GM18519 (cell line): ENCODE results near the gene HDAC5.
"Not testable (repeated sequence)": the region's sequence is repeated elsewhere in the genome, so short reads cannot be mapped to it uniquely, and the experiment has no call there.

Experiments
- ATAC-seq: cut with Tn5 transposase; IDR thresholded peaks from one replicate; pipeline ENCODE4 v1.9.1; 2021; ENCODE audit warnings: mild to moderate bottlenecking, moderate library complexity; ENCODE audit not compliant: unreplicated experiment, low FRiP score

The HDAC5 gene

DNA sequence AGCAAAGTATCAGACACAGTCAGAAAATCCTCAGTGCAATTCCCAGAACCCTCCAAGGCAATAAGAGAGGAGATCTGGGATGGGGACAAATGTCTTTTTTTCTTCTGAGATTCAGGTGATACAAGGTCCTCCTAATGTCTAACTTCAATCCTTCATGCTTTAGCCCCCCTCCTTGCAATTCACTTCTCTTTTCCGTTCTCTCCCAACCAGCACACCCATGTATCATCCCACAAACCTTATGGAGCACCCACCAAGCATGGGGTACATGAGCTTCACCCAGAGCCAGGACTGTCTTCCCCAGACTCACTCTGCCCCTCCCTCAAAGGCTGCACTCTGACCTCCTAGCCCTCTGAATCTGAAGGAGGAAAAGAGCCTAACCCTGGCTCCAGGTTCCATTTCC is 10.1 kb downstream of the HDAC5 start:
- no peak for ATAC-seq

DNA sequence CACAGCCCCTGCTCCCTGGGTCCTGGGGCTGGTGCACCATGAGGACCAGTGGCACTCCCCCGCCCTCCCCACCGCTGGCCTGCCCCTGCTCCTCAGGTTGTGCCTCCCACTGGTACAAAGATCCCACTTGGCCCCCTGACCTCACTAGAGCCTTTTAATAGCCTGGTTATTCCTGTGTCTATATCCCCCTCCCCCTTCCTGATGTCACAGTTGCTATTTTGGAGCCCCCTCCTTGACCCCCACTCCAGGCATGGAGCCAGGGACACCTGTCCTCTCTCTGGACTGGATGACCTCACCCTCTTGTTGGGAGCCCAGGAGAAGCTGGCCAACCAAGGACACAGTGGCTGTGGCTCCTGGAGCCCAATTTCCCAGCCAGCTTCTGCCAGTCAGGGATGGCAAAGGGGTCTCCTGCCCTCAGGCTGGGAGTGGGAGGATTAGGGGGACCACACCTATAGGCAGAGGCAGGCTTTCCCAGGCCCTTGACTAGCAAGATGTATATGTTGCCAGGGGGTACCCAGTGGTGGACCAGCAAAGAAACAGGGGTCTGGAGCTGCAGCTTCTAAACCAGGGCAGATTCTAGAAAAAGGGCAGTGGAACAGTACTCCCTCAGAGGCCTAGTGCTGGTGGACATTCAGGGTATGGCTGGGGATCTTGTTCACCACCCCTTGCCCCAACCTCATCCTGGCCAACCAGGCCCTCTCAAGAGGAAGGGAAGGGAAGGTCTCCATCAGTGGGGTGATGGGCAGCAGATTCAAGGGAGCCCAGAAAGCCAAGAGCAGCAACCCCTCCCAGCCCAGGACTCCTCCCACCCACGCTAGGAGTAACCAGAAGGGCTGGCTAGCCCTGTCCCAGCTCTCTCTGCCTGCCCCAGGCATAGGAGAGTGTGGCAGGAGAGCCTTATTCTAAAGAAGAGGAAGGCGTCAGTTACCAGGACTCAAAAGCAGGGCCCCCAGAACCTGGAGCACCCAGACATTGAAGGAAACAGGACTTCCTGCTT is 10.9 kb downstream of the HDAC5 start:
- ATAC-seq: no peak

DNA sequence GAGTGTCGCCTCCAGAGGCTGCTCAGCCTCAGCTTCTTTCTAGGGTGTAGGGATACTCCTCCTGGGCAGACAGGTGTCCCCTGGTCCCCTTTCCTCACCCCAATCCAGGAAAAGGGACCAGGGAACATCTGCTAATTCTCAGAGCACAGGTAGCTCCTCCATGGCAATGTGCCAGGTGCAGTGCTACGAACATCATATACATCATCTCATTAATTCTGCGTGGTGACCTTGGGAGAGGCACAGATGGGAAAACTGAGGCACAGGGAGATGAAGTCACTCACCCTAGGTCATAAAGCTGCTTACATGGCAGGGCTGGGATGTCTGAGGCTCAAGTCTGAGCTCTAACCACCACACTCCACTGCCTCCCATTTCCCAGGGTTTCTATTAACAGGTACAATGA is 11.7 kb downstream of the HDAC5 start:
- no peak for ATAC-seq

DNA sequence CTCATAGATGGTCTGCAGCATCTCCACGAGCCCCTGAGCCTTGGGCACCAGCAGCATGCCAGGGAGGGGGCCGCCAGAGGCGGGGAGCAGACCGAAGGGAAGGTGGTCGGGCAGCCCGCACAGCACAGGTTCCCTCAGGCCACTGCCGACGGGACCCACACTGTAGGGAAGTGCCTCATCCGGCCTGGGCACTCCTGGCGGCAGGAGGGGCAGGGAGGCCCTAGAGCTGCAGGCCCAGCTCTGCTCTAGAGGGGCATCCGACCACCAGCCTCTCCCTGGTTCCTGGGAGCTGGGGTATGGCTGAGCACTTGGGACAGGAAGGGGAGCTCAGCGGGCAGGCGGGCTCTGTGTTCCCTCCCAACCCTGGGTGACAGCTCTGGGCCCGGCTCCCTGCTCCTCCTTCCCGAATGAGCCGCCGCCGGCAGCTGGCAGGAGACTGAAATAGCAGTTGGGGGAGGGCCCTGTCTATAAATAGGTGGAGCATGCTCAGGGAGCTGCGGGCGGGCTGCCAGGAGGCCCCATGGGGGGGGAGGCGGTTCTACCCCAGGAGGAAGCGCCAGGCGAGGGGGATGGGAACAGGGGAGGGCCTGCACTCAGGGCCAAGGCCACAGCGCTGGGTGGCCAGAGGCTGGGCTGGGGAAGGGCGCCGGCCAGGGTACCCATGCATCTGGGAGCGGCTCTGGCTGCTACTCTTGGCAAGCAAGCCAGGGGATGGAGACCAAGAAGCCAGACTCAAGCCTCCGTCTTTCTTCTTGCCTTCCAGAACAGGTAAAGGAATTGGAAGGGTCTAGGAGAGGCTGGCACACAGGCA is 12.4 kb downstream of the HDAC5 start:
- no peak for ATAC-seq

DNA sequence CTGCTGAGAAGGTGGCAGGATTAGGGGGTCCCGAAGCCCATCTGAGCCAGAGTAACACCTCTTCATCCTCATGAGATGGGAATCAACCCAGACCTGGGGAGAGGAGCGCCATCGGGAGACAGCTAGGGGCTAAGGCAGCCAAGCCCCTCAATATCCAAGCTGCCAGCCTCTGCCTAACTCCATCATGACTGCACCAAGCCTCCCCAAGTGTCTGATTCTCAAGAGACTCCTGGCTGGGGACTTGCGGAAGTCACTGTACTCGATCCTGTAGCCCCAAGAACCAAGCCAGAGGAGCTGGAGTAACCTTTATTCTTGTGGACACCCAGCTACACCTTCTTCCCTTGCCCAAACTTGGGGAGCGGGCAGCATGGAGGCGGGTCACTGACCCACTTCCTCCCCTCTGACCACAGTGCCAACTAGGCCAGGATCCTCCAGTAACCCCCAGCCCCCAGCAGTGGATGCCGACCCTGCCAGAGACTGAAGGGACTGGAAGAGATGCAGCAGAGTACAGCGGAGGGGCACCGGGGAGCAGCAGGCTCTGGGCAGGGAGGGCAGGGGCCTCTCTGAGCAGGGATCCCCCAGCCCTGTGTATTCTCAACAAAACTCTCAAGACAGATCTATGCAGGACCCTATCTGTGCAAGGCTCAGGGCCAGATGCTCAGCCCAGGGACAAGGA is 13.3 kb downstream of the HDAC5 start:
- ATAC-seq: no peak

DNA sequence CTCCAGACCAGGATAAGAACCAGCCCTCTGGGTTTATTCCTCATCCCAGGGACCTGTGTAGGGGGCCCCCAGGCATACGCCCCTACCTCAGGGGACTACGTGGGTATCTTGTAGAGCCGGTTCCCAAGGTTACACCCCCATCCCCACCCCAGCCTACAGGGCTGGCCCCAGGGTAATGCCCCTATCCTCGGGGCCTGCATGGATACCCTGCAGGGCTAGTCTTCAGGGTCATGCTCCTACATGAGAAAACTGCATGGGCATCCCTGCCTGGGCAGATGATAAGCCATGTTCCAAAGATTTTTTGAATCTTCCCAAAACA is 14.2 kb downstream of the HDAC5 start:
- no peak for ATAC-seq

DNA sequence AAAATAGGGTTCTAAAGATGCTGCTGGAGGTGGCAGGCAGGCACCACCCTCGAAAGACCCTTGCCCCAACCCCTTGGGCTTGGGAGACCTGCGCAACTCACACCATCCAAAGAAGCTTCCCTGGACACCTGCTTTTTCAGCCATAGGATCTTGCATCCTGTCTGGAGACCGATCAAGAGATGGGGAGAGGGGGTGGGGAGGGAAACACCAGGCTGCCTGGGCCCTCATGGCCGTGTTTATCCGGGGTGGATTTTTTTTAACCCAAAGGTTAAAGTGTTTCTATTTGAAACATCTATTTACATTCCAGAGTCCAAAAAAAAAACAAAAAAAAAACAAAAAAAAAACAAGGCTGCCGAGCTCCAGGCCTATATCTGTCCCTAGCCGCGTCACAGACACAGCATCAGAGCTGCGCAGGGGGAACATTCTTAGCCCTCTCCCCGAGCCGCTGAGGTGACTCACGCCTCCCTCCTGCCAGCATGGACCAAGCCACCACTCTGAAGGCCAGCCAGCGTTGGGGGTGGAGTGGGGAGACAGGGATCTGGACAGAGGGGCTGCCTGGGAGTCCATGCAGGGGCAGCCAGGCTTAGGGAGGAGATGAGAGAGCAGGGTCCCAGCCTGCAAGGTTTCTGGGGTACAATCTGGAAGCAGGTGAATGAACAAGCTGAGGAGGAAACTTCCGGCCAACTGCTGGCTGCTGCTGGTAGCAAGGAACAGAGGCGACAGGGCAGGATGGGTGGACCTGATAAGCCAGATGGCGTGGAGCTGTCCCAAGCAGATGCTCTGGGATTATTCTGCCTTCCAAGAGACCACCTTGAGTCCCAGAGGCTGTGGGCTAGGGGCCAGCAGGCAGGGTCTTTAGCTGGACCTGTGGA is 14.8 kb downstream of the HDAC5 start:
- ATAC-seq: no peak

DNA sequence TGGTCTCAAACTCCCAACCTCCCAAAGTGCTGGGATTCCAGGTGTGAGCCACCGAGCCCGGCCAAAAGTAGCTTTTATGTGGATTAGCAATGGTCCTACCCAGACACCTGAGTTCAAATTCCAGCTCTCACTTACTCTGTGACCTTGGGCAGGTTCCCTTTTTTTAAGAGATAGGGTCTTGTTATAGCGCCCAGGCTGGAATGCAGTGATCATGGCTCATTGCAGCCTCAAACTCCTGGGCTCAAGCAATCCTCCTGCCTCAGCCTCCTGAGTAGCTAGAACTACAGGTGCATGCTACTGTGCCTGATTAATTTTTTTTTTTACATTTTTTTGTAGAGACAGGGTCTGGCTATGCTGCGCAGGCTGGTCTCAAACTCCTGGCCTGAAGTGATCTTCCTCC is 16.6 kb downstream of the HDAC5 start:
- ATAC-seq: no peak

DNA sequence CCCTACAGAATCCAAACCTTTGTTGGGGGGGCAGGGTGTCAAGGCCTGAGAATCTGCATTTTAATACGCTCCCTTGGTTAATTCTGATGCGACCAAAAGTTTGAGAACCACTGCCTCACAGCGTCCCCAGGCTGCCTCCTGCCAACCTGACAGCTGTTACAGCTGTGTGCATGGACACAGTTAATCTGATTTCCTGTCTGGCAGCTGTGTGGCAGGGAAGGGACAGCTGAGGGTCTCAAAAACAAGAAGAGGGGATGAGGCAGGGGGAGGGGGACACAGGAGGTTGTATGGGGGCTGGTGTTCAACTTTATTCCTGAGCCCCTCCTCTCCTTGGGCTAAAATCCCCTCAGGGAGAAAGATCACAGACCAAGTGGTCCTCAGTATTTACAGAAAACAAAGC is 17.5 kb downstream of the HDAC5 start:
- ATAC-seq: no peak

DNA sequence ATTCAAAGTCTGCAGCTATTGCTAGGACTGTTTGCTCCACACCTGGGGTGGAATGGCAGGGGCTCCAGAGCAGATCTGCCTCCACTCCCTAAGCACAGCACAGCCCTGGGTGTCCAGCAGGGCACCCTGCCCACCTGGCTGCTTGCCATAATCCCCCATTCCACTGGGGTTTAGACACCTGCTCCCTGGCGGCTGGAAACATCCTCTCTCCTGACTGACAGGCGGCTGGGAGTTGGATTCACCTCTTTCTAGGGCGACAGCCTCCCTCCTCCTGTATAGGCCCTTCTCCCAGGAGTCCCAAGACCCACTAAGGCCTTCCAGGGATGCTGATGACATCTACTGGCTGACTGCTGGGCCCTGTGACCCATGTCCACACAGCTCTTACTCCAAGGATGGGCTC is 18.0 kb downstream of the HDAC5 start:
- ATAC-seq: no peak

DNA sequence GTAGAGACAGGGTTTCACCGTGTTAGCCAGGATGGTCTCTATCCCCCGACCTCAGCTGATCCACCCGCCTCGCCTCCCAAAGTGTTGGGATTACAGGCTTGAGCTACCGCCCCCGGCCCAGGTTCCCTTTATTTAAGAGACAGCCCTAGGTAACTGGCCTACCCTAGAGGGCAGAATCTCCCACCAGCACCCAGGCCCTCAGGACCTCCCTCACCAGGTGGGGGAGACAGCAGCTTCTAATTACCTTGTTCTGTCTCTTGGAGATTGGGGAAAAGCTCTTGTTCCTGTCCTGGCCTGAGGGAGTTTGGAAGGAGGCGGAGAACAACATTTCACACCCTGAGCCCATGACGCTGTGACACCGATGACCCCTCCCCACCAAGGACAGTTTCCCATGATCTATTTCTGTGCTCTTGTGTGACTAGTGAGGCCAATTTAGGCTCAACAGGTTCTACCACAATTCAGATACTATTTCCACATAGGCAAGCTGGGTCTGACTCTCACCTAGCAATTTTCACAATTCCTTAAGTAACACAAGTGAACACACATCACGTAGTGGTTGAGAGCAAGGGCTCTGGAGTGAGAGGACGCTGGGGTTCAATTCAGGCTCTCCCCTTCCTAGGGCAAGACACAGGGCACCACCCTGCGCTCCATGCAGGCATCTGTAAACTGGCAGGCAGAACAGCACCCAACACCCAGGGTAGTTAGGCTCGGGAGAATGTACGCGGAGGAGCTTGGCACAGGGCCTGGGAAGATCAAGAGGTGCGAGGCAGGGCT is 20.4 kb downstream of the HDAC5 start:
- ATAC-seq: no peak

DNA sequence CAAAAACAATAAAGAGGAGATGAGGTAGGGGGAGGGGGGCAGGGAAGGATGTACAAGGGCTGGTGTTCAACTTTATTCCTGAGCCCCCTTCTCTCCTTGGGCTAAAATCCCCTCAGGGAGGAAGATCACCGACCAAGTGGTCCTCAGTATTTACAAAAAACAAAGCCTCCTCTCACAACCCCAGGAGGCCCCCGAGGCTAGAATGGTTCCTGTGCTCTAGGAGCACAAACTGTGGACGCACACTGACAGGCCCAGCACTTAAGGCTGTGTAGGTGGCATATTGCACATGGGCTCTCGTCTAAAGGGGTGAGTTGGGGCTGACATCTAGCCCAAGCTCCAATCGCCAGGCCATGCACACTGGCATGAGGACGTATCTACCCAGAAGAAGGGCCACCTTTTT is 21.6 kb downstream of the HDAC5 start:
- ATAC-seq: not testable (repeated sequence)

DNA sequence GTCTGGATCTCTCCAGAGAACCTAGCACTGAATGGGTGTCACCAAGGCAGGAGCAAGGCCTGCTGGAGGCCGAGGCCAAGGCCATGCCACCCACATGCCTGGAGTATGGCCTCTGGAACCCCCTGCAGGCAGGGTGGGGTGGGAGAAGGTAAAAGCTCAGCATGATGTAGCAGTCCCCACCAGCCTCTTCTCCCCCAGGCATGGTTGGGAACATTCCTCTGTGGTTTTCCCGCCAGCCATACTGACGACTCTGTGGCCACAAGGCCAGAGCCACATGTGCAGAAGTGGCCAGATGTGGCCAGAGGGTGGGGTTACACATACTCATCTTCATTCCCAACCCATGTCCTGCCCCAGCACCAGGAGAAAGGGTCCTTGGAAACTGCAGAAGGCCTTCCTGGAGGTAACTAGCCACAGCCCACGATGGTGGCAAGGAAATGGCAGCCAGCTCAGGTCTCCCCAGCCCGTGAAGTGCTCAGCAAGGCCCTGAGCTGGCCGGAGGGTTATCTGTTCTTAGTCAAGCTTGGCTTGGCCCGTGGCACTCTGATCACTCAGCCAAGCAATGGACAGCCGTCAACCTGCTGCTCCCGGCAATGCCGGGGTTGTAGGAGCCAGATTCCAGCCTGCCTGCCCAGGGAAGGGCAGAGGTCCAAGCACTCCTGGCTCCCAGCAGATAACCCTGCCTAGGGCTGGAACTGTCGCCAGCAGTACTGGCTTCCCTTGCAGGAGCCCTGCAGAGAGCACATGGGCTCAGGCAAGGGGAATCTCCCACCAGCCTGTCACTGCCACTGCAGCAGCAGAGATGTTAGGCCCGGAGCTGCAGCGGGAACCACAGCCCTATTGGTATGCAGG is 26.1 kb downstream of the HDAC5 start:
- no peak for ATAC-seq

DNA sequence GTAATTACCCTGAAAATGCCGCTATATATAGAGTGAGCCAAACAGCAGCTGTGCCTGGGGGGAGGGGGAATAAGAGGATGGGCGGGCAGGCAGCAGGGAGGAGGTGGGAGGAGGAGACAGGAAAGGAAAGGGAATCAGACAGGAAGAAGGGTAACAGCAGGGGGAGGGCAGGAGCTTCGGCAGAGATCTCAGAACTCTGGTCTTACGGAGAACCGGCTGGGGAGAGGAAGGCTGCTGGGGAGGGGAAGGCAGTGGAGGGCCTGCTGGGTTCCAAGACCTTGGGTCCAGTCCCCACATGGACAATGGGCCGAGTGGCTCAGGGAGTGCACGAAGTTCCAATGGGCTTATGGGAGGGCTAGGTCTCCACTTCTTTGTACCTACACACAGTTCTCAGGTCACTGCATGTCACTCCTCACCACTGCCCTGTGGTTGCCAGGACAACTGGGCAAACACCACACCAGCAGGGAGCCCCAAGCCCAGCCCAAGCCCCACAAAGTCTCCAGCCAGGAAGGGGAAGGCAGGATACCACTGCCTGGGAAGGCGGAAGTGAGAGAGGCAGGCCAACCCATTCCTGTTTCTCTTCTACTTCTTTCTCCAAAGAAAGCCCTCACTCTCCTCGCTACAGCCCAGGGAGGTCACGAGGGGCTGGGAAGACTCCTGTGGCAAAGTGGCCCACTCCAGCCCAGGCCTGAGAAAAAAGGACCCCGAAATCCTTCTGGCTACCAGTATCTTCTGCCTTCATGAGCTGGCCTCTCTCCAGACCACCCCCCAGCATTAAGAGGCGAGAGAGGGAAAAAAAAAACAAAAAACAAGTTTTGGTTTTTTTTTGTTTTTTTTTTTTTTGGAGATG is 27.6 kb downstream of the HDAC5 start:
- no peak for ATAC-seq

DNA sequence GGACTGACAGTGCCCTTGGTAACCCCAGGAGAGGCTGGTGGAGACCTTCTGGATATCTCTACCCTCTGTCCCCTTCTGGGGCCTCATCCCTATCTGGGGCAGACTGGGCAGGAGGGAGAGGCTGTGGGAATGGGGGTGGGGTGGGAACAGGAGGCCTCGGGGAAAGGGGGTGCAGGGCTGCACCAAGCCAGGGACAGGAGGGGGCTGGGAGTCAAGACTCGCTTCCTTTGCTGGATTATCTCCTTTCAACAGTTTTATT is 28.1 kb downstream of the HDAC5 start:
- no peak for ATAC-seq

DNA sequence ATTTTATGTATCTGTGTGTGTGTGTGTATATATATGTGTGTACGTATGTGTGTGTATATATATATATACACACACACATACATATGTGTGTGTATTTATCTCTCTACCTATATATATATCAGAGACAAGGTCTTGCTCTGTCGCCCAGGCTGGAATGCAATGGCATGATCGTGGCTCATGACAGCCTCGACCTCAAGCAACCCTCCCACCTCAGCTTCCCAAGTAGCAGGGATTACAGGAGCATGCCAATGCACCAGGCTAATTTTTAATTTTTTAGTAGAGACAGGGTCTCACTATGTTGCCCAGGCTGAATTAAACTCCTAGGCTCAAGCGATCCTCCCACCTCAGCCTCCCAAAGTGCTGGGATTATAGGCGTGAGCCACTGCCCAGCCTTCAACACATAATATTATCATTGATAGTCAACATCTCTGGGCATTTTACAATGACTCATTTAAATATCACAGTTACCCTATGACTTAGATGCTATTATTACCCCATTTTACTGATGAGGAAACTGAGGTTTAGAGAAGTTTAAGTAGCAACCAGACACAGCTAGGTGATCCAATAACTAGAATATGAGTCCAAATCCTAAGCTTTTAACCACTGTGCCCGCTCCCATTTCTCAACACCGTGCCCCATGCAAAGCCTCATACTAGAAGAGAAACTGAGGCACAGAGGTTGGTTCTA is 28.6 kb downstream of the HDAC5 start:
- ATAC-seq: no peak

DNA sequence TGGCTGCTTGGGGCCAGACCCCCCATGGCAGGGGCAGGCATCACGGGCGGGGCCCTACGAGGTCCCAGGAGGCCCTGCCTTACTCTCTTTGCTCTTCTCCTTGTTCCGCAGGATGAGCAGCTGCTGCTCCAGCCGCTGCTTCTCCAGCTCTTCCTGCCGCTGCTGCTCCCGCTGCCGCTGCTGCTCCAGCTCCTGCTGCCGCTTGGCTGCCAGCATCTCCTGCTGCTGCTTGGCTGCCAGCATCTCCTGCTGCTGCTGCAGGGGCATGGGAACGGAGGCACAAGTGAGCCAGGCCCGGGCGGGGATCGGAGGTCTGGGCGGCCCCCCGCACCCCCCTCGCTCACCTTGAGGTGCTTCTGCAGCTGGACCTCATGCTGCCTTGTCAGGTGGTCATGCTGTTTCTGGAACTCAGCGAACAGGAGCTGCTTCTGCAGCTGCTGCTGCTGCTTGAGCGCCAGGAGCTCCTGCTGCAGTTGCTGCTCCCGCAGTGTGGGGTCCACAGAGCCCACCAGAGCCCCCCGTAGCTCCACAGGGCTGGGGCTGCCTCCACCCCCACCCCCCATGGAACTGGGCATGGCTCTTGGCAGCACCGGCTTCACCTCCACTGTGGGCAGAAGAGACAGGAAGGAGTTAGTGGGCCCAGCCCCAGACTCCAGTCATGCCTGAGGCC is 30.1 kb downstream of the HDAC5 start:
- ATAC-seq: no peak
